Sigmoid colon (tissue), 3 donors: ENCODE measurements around the gene HPS1.

Experiments used
- CTCF ChIP-seq, 4 experiments: fragments of 450-650 bp in 3 of 4; fragments of 200-600 bp in 1 of 4; IDR thresholded peaks; one replicate each; pipeline ENCODE4 v1.5.1; 2016 to 2019; ENCODE audit warnings: antibody characterized with exemption in 4 of 4, mild to moderate bottlenecking in 3 of 4, moderate library complexity in 2 of 4
- POLR2A ChIP-seq, 2 donors: fragments of 450-650 bp; IDR thresholded peaks; one replicate each; pipeline ENCODE4 v1.6.1; 2016; ENCODE audit warnings: antibody characterized with exemption in 2 of 2, mild to moderate bottlenecking in 2 of 2, moderate library complexity in 2 of 2

GRCh38 chr10:98394851-98395440, 51.8 kb downstream of the HPS1 start:
- TF ChIP-seq CTCF (IDR thresholded peaks at IDR 0.05), result no peak
- TF ChIP-seq POLR2A (IDR thresholded peaks at IDR 0.05), result no peak
